ENCODE data around the gene NTRK2. TPM values are rescaled to one million over a fixed set of nuclear protein-coding genes. Genes with fewer than 3 reads are reported as not detected.

Gene NTRK2
- total RNA-seq, 1 experiment from 2014 or later = not detected

DNA sequence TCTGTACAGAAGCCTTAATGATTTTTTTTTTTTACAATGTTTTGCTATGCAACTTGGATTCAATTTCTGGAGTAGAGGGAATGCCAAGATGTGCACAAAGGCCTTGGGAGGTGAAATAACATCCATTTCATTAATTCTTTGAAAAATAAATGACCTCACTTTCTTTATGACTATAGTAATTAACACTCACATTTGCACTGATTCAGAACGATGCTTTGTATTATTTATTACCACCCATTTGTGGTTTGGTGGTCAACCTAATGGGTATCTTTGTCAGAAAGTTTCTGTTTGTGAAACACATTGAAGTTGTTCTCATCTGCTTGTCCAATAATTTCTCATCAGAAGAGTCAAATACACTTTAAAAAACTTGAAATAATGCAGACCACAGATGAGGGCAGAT lies 169.3 kb downstream of the NTRK2 start:
- intact Hi-C loops (cut with micrococcal nuclease) = no loop called here
- Histone ChIP-seq H2AFZ (ENCODE audit: low read depth, low read length, poor library complexity, severe bottlenecking) (no peak overlapping the region), H3K4me1 (ENCODE audit: control insufficient read depth in 1 of 2, insufficient read depth in 2 of 2, low read length in 2 of 2) (no peaks in the 10 kb centered on the region), H3K9me3 (ENCODE audit: control insufficient read depth in 1 of 2, insufficient read depth in 1 of 2, low read depth in 1 of 2, low read length in 2 of 2) (no peaks in the 10 kb centered on the region), H3K4me3 (replicated peaks in 1 of 2; ENCODE audit: low read depth in 1 of 2, low read length in 2 of 2) (no peak overlapping the region), H4K20me1 (ENCODE audit: insufficient read depth) (no peaks in the 10 kb centered on the region), H3K9me2 (ENCODE audit: insufficient read depth) (no peaks in the 10 kb centered on the region), H3K79me2 (ENCODE audit: insufficient read depth, low read length) (no peaks in the 10 kb centered on the region), H3K27ac (ENCODE audit: low read depth, low read length) (no peak overlapping the region), H3K27me3 (ENCODE audit: insufficient read depth, low read length) (peaks cover 11% of the 10 kb centered on the region; the same call in 1 of the 2 replicates), H3K9ac (ENCODE audit: low read length) (no peak overlapping the region), H3K4me2 (ENCODE audit: low read length) (no peak overlapping the region), H3K36me3 (ENCODE audit: control insufficient read depth in 1 of 2, insufficient read depth in 2 of 2, low read length in 2 of 2) (no peaks in the 10 kb centered on the region)
- ChIA-PET CTCF (no interaction called here), RAD21 (ENCODE audit: low non-redundant PET in 1 of 2, low total read pairs in 2 of 2, uncharacterized antibody in 2 of 2, unreplicated experiment in 2 of 2) (no interaction called here), POLR2A (no interaction called here)
- TF ChIP-seq EZH2phosphoT487 (IDR thresholded peaks at IDR 0.05; ENCODE audit: borderline replicate concordance) = no peak
- no peak for TF ChIP-seq ZNF274 (IDR thresholded peaks at IDR 0.05; ENCODE audit: low read depth, low read length)
- no peak for TF ChIP-seq YY1 (IDR thresholded peaks at IDR 0.05; ENCODE audit: extremely low read depth, insufficient replicate concordance, low read depth, low read length)
- no peak for TF ChIP-seq ATF3 (IDR thresholded peaks at IDR 0.05)
- TF ChIP-seq REST (IDR thresholded peaks at IDR 0.05; ENCODE audit: low read depth) = no peak
- no peak for TF ChIP-seq CBX3 (IDR thresholded peaks at IDR 0.05; ENCODE audit: low read depth)
- TF ChIP-seq, protein P1, sequence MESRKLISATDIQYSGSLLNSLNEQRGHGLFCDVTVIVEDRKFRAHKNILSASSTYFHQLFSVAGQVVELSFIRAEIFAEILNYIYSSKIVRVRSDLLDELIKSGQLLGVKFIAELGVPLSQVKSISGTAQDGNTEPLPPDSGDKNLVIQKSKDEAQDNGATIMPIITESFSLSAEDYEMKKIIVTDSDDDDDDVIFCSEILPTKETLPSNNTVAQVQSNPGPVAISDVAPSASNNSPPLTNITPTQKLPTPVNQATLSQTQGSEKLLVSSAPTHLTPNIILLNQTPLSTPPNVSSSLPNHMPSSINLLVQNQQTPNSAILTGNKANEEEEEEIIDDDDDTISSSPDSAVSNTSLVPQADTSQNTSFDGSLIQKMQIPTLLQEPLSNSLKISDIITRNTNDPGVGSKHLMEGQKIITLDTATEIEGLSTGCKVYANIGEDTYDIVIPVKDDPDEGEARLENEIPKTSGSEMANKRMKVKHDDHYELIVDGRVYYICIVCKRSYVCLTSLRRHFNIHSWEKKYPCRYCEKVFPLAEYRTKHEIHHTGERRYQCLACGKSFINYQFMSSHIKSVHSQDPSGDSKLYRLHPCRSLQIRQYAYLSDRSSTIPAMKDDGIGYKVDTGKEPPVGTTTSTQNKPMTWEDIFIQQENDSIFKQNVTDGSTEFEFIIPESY (IDR thresholded peaks at IDR 0.05; ENCODE audit: extremely low read depth, insufficient replicate concordance, low read length) = no peak
- no peak for TF ChIP-seq EZH2 (IDR thresholded peaks at IDR 0.05)
- no peak for TF ChIP-seq ELF1 (IDR thresholded peaks at IDR 0.05; ENCODE audit: borderline replicate concordance, low read depth)
- TF ChIP-seq ZFX (IDR thresholded peaks at IDR 0.05) = no peak
- TF ChIP-seq EGR1 (IDR thresholded peaks at IDR 0.05; ENCODE audit: low read depth) = no peak
- TF ChIP-seq CEBPB (IDR thresholded peaks at IDR 0.05; ENCODE audit: low read depth) = no peak
- TF ChIP-seq TCF7L2 (IDR thresholded peaks at IDR 0.05; ENCODE audit: borderline replicate concordance, extremely low read depth, insufficient read depth, insufficient read length) = no peak
- TF ChIP-seq SP1 (IDR thresholded peaks at IDR 0.05; ENCODE audit: low read depth) = no peak
- no peak for TF ChIP-seq POLR2A (IDR thresholded peaks at IDR 0.05; ENCODE audit: borderline replicate concordance, extremely low read depth, insufficient read depth, insufficient read length)
- ATAC-seq (no peak), DNase-seq (ENCODE audit: low read depth, low spot score) (no peak)
- no TSS peak for BruUV-seq (replicated peaks)

Measured in HCT116 (cell line).